HepG2 (cell line): ENCODE measurements around the gene RPS6KB2. TPM values are rescaled to one million over a fixed set of nuclear protein-coding genes. Genes with fewer than 3 reads are reported as not detected.

Experiments used
- ATF7-NPFF ChIP-seq: sonication (generic); formaldehyde crosslinking; IDR thresholded peaks from 2 replicates; pipeline ENCODE4 v1.8.1; 2023; ENCODE audit warnings: mild to moderate bottlenecking, low read depth, missing genetic modification reagents, moderate library complexity
- FOXO4 ChIP-seq: sonication (generic); formaldehyde crosslinking; conservative IDR thresholded peaks from 2 replicates; pipeline ENCODE4 v1.8.1; 2023; ENCODE audit warnings: missing genetic modification reagents
- HNRNPLL ChIP-seq: fragments of 200-400 bp; formaldehyde crosslinking; IDR thresholded peaks from 2 replicates; pipeline ENCODE4 v1.6.1; 2017; ENCODE audit warnings: mild to moderate bottlenecking, low read depth, low read length; ENCODE audit not compliant: poor library complexity, severe bottlenecking
- ISX ChIP-seq: sonication (generic); formaldehyde crosslinking; conservative IDR thresholded peaks from 2 replicates; pipeline ENCODE4 v1.5.0; 2020; ENCODE audit warnings: missing genetic modification reagents
- MAFF ChIP-seq: IDR thresholded peaks from 2 replicates; pipeline ENCODE4 v1.6.1; 2011; ENCODE audit warnings: low read depth, low read length, improper control_type of control experiment
- MAX ChIP-seq: IDR thresholded peaks from 2 replicates; pipeline ENCODE4 v1.6.1; 2012; ENCODE audit warnings: inconsistent platforms
- MAZ ChIP-seq, 2 experiments: sonication (generic) in 1 of 2; formaldehyde crosslinking in 1 of 2; IDR thresholded peaks; 2 replicates each; pipeline versions ENCODE4 v1.5.0 to v1.6.1; 2012 to 2020; ENCODE audit warnings: low read depth in 2 of 2, mild to moderate bottlenecking in 2 of 2, borderline replicate concordance in 1 of 2, improper control_type of control experiment in 1 of 2, low read length in 1 of 2, missing genetic modification reagents in 1 of 2, moderate library complexity in 1 of 2
- MYC ChIP-seq: sonication (generic); formaldehyde crosslinking; IDR thresholded peaks from 2 replicates; pipeline ENCODE4 v1.9.0; 2021; ENCODE audit warnings: missing genetic modification reagents, borderline replicate concordance
- NBN ChIP-seq: fragments of 450-650 bp; conservative IDR thresholded peaks from 2 replicates; pipeline ENCODE4 v1.6.1; 2017
- SAP130 ChIP-seq: IDR thresholded peaks from 2 replicates; pipeline ENCODE4 v1.6.1; 2016; ENCODE audit warnings: low read depth
- USF2 ChIP-seq, 2 experiments: sonication (generic) in 1 of 2; formaldehyde crosslinking in 1 of 2; IDR thresholded peaks; 2 replicates each; pipeline versions ENCODE4 v1.5.1 to v1.6.1; 2011 to 2020; ENCODE audit warnings: borderline replicate concordance in 1 of 2, low read depth in 1 of 2, low read length in 1 of 2, mild to moderate bottlenecking in 1 of 2, missing genetic modification reagents in 1 of 2, moderate library complexity in 1 of 2
- ZBTB14 ChIP-seq: sonication (generic); formaldehyde crosslinking; IDR thresholded peaks from 2 replicates; pipeline ENCODE4 v1.4.0; 2020; ENCODE audit warnings: missing genetic modification reagents
- ZNF543 ChIP-seq: sonication (generic); formaldehyde crosslinking; IDR thresholded peaks from 2 replicates; pipeline ENCODE4 v1.4.0; 2020; ENCODE audit warnings: mild to moderate bottlenecking, missing genetic modification reagents
- ZNF710 ChIP-seq: sonication (generic); formaldehyde crosslinking; IDR thresholded peaks from 2 replicates; pipeline ENCODE4 v1.5.0; 2020; ENCODE audit warnings: mild to moderate bottlenecking, missing genetic modification reagents, borderline replicate concordance
- ZNF75D ChIP-seq: sonication (generic); formaldehyde crosslinking; IDR thresholded peaks from 2 replicates; pipeline ENCODE4 v1.8.1; 2023; ENCODE audit warnings: missing genetic modification reagents, mild to moderate bottlenecking, borderline replicate concordance
- ZUFSP ChIP-seq: sonication (generic); formaldehyde crosslinking; IDR thresholded peaks from 2 replicates; pipeline ENCODE4 v1.9.0; 2021; ENCODE audit warnings: missing genetic modification reagents, mild to moderate bottlenecking, borderline replicate concordance
- polyA plus RNA-seq, 8 experiments: library from polyadenylated mRNA; depleted of rRNA in 3 of 8; stranded (reverse) in 7 of 8; unstranded in 1 of 8; fragments of >200 nt; fragmentation: Illumina TruSeq in 4 of 8; extraction: Trizol in 4 of 8; gene quantifications; 2 replicates each; pipeline versions ENCODE4 v1.2.1 to v1.2.3, GENCODE V29; 2011 to 2016; ENCODE audit warnings: low read depth in 4 of 8, missing spikeins in 1 of 8, mixed read lengths in 1 of 8; ENCODE audit not compliant: insufficient read depth in 1 of 8
- total RNA-seq, 5 experiments: library from RNA; depleted of rRNA; stranded (reverse); fragments of >200 nt; fragmentation: Illumina TruSeq; extraction: Trizol; gene quantifications; 2 replicates each; pipeline ENCODE4 v1.2.3, GENCODE V29; 2016; ENCODE audit warnings: low read depth in 1 of 5

Gene RPS6KB2
- total and polyA plus RNA-seq, 2 of the 13 experiments (the other 11 are each of a cell fraction or from before 2014, with no cell fraction given) = 52.9 to 54.8 TPM

GRCh38 chr11:67468759-67469507 lies 40.6 kb downstream of the RPS6KB2 start, which contains the start of gene TMEM134 (continued):
- TF ChIP-seq USF2 (IDR thresholded peaks at IDR 0.05; ENCODE audit: low read depth, low read length) = no peak
- TF ChIP-seq USF2 (CRISPR knock-in tag; IDR thresholded peaks at IDR 0.05; ENCODE audit: borderline replicate concordance) = no peak
- TF ChIP-seq MAZ (IDR thresholded peaks at IDR 0.05; ENCODE audit: borderline replicate concordance, low read depth, low read length) = peak; percentile 84
- peak; percentile 78; the same call in 1 of the 2 replicates for TF ChIP-seq MAZ (CRISPR knock-in tag; IDR thresholded peaks at IDR 0.05; ENCODE audit: low read depth)
- TF ChIP-seq ZNF75D (CRISPR knock-in tag) = no peak
- peak; percentile 77 for TF ChIP-seq MYC
- no peak; the same call in 1 of the 2 replicates for TF ChIP-seq ZNF543 (CRISPR knock-in tag)
- peak; percentile 56 for TF ChIP-seq HNRNPLL
- TF ChIP-seq ZNF710 (CRISPR knock-in tag) = peak; percentile 15; the same call in 1 of the 2 replicates
- no peak for TF ChIP-seq ZUFSP (CRISPR knock-in tag)
- peak; percentile 43; the same call in 1 of the 2 replicates for TF ChIP-seq ATF7-NPFF (CRISPR knock-in tag)
- no peak for TF ChIP-seq NBN
- no peak for TF ChIP-seq ISX (CRISPR knock-in tag)
- TF ChIP-seq MAX = peak; percentile 58; the same call in 1 of the 2 replicates
- TF ChIP-seq SAP130 (CRISPR knock-in tag) = peak; percentile 91
- no peak for TF ChIP-seq MAFF
- 0 out of 2 replicates have a peak, but pooled peaks have one; percentile 39 for TF ChIP-seq FOXO4 (CRISPR knock-in tag)
- peak; percentile 22; the same call in 1 of the 2 replicates for TF ChIP-seq ZBTB14 (CRISPR knock-in tag)
